GM20000 (cell line): ENCODE results near the gene COL27A1.

Source experiments
- DNase-seq: peaks from one replicate; pipeline ENCODE4 v3.0.0; 2012; ENCODE audit warnings: low spot score
- CTCF ChIP-seq: IDR thresholded peaks from 2 replicates; pipeline ENCODE4 v1.5.1; 2012; ENCODE audit warnings: mild to moderate bottlenecking, control low read depth; ENCODE audit errors: extremely low read depth, missing control alignments

COL27A1 gene

GRCh38 chr9:114172981-114173833, 17.9 kb downstream of the COL27A1 start:
- TF ChIP-seq CTCF, result no peak

GRCh38 chr9:114174557-114174875, 19.2 kb downstream of the COL27A1 start:
- TF ChIP-seq CTCF, result no peak
- no peak for DNase-seq

More at GRCh38 chr9:114172981-114173833, 17.9 kb downstream of the COL27A1 start:
- no peak for DNase-seq

GRCh38 chr9:114174876-114175771, 19.8 kb downstream of the COL27A1 start:
- no peak for TF ChIP-seq CTCF
- no peak for DNase-seq

GRCh38 chr9:114176624-114177291, 21.4 kb downstream of the COL27A1 start:
- TF ChIP-seq CTCF, result no peak

GRCh38 chr9:114177423-114178064, 22.2 kb downstream of the COL27A1 start:
- no peak for TF ChIP-seq CTCF
- no peak for DNase-seq

More at GRCh38 chr9:114176624-114177291, 21.4 kb downstream of the COL27A1 start:
- no peak for DNase-seq

GRCh38 chr9:114178076-114178475, 22.7 kb downstream of the COL27A1 start:
- no peak for TF ChIP-seq CTCF
- no peak for DNase-seq
